Amniotic stem cell (primary cell): ENCODE results near the gene NLRP8.
"Not testable (repeated sequence)": the region's sequence is repeated elsewhere in the genome, so short reads cannot be mapped to it uniquely, and the experiment has no call there.

Source experiments
- DNase-seq: peaks from one replicate; lab custom pipeline; 2025; lab: John Stamatoyannopoulos, UW

Gene NLRP8

GRCh38 chr19:55973982-55974381 is 26.4 kb downstream of the NLRP8 start:
- no peak for DNase-seq

GRCh38 chr19:55980415-55980814 is 32.8 kb downstream of the NLRP8 start:
- DNase-seq: no peak

- no peak for DNase-seq
Observed at GRCh38 chr19:55985254-55985653, 37.6 kb downstream of the NLRP8 start.

- no peak for DNase-seq
Observed at GRCh38 chr19:55986487-55986886, 38.9 kb downstream of the NLRP8 start, which contains the start of gene NLRP5. TSS of gene NLRP5 (plus strand) at chr19:55986775.

- DNase-seq: no peak
Observed at GRCh38 chr19:55990831-55991230, 43.2 kb downstream of the NLRP8 start.

GRCh38 chr19:55993492-55993891 is 45.9 kb downstream of the NLRP8 start:
- DNase-seq: no peak

GRCh38 chr19:56014765-56015164 is 67.1 kb downstream of the NLRP8 start:
- no peak for DNase-seq

- no peak for DNase-seq
Observed at GRCh38 chr19:56015756-56016155, 68.1 kb downstream of the NLRP8 start.

- not testable (repeated sequence) for DNase-seq
Observed at GRCh38 chr19:56019325-56019724, 71.7 kb downstream of the NLRP8 start.

GRCh38 chr19:56020355-56020975 is 72.8 kb downstream of the NLRP8 start:
- not testable (repeated sequence) for DNase-seq

- no peak for DNase-seq
Observed at GRCh38 chr19:56026769-56027168, 79.1 kb downstream of the NLRP8 start.
